ENCODE data around the gene LYRM4. TPM values are rescaled to one million over a fixed set of nuclear protein-coding genes. Genes with fewer than 3 reads are reported as not detected.

LYRM4 gene
- total and polyA plus RNA-seq, 9 of the 15 experiments (the other 6 are each of a cell fraction or from before 2014, with no cell fraction given), result 24.2 to 69.4 (median 41.8) TPM

DNA sequence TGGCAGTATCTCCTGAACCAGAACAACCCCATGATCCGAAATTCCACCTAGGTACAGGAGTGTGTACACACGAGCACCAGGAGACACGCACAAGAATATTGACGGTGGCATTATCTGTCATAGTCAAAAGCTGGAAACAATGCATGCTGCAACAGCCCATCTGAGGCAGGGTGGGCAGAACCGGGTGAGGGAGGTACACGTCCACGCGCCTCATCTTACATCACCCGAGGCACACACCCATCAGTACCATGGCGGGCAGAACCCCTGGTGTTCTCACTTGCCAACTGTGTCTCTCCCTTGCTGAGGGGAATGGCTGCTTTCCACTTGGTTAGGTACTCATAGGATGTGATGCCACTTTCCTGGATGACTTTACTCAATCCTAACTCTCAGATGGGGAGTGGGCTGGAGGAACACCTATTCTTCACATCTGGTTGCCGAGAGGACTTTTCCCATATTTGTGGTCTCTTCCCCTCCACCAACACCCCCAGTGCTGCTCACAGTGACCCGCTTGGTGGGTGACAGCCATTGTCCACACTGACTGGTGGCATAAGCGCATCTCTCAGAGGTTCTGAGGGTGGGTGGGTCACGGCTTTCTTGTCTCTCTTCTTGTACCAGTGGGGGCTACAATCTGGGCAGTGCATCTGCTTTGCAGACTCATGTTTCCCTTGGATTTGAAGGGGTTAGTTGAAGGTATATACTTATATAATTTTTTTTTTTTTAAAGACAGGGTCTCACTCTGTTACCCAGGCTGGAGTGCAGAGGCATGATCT lies 162.1 kb downstream of the LYRM4 start (continued):
- no peak for TF ChIP-seq ZNF707 (CRISPR knock-in tag; conservative IDR thresholded peaks at IDR 0.05)
- no peak for TF ChIP-seq ZNF778 (CRISPR knock-in tag; IDR thresholded peaks at IDR 0.05)
- no peak for TF ChIP-seq ZNF232 (CRISPR knock-in tag; IDR thresholded peaks at IDR 0.05)
- no peak for TF ChIP-seq ZNF347 (CRISPR knock-in tag; IDR thresholded peaks at IDR 0.05; ENCODE audit: low read depth)
- no peak for TF ChIP-seq NR4A1 (CRISPR knock-in tag; IDR thresholded peaks at IDR 0.05)
- TF ChIP-seq NR4A1 (tag; IDR thresholded peaks at IDR 0.05), result no peak

DNA sequence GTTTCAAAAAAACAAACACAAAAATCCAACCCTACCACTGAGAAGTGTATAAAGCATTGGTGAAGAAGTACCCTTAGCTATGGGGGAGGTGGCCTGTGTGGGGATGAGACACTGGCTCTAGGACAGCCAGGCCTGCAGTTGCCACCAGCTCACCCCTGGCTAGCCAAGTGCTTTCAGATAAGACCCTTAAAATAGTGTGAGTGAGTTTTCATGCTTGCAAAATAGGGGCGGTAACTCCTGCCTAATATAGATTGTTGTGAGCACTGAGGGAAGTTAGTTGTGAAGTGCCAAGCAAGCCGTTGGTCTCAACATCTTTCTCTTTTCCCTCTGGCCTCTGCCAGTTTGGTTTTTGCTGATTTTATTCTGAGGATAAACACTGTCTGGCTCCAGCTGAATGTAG lies 164.3 kb downstream of the LYRM4 start:
- peak; percentile 11 for FAIRE-seq
- no TSS peak for BruUV-seq (replicated peaks)
- WGBS (ENCODE audit: insufficient coverage, low coverage, missing lambda C conversion rate), result 4% methylated on average over 2 of the region's 2 CpGs
- H3K9me1 ChIP-seq (ENCODE audit: control insufficient read depth, insufficient read depth, low read length), result no peaks in the 10 kb centered on the region
- TF ChIP-seq CREM (IDR thresholded peaks at IDR 0.05; ENCODE audit: low read depth) (no peak), TCF3 (CRISPR knock-in tag; IDR thresholded peaks at IDR 0.05) (peak; percentile 39), RNF2 (IDR thresholded peaks at IDR 0.05) (no peak), ZNF12 (CRISPR knock-in tag; IDR thresholded peaks at IDR 0.05) (no peak), ZNF282 (CRISPR knock-in tag; IDR thresholded peaks at IDR 0.05) (no peak)
- ChIA-PET POLR2A (interaction anchor here (0.6 to 0.7 kb wide), 2 partner anchors 143 to 567 kb away, joined by 3 read pairs; no protein-coding TSS in a partner anchor), CTCF (ENCODE audit: low intra/inter-chr PET ratio) (no interaction called here)
- DNase-seq (ENCODE audit: extremely low read depth in 1 of 4, low spot score in 3 of 4), result peak in 1 of 4 experiments; percentile 29
- in situ Hi-C loops (cut with MboI) (no loop called here), intact Hi-C loops (cut with micrococcal nuclease) (no loop called here)
- peaks cover 0 to 10% of the 10 kb centered on the region in 2 experiments; a peak in 2 of 5 replicates for H3K4me1 ChIP-seq (replicated peaks in 1 of 2; ENCODE audit: control insufficient read depth in 2 of 2, insufficient read depth in 2 of 2, low read length in 2 of 2)
- no peaks in the 10 kb centered on the region for H3K36me3 ChIP-seq (ENCODE audit: control insufficient read depth, insufficient read depth, low read length)
- H3K27me3 ChIP-seq (ENCODE audit: control insufficient read depth in 2 of 2, insufficient read depth in 2 of 2, low read length in 2 of 2), result peaks cover under 1 to 4% of the 10 kb centered on the region in 2 experiments; a peak in 4 of 5 replicates
- H3K79me2 ChIP-seq (ENCODE audit: control insufficient read depth, insufficient read depth, low read length), result no peaks in the 10 kb centered on the region
- H3K9ac ChIP-seq (ENCODE audit: insufficient read depth in 1 of 2, low read depth in 2 of 2, low read length in 2 of 2), result no peak overlapping the region
- no peaks in the 10 kb centered on the region for H3K9me3 ChIP-seq (replicated peaks; ENCODE audit: control insufficient read depth, insufficient read depth, low read depth, low read length)
- H3K4me2 ChIP-seq (ENCODE audit: insufficient read depth, low read length), result no peak overlapping the region
- no peak overlapping the region for H2AFZ ChIP-seq (ENCODE audit: low read depth, low read length)
- no peak overlapping the region for H3K27ac ChIP-seq (ENCODE audit: extremely low read depth, low read depth, low read length)
- H4K20me1 ChIP-seq (replicated peaks; ENCODE audit: control insufficient read depth, insufficient read depth, low read length), result no peaks in the 10 kb centered on the region
- H3K4me3 ChIP-seq, result no peak overlapping the region
- peak; percentile 35 for ATAC-seq

Measured in K562 (cell line).